MM.1S (cell line): ENCODE measurements around the gene PEX5.

ENCODE experiments used
- CTCF ChIP-seq: fragments of 300-600 bp; sonication (generic); IDR thresholded peaks from 2 replicates; pipeline ENCODE4 v1.5.1; 2016; ENCODE audit warnings: antibody characterized with exemption, low read length, mixed read lengths
- EZH2 ChIP-seq: fragments of 300-600 bp; sonication (generic); optimal IDR thresholded peaks from 2 replicates; pipeline ENCODE3; 2017; ENCODE audit warnings: low read depth, mild to moderate bottlenecking, antibody characterized with exemption, low read length, mixed read lengths

- TF ChIP-seq CTCF: no peak
- TF ChIP-seq EZH2: no peak
Measured at GRCh38 chr12:7160183-7160582, 29.3 kb upstream of the PEX5 start.
